HEK293 (cell line): ENCODE measurements around the gene WAS.

ENCODE experiments used
- GLI4 ChIP-seq: fragments of 450-650 bp; formaldehyde crosslinking; IDR thresholded peaks from 2 replicates; pipeline ENCODE4 v1.5.1; 2016; ENCODE audit warnings: missing biosample characterization, missing genetic modification characterization
- GLIS2 ChIP-seq: fragments of 450-650 bp; formaldehyde crosslinking; IDR thresholded peaks from 2 replicates; pipeline ENCODE4 v1.5.1; 2016; ENCODE audit warnings: missing biosample characterization, missing genetic modification characterization
- KLF1 ChIP-seq: fragments of 450-650 bp; formaldehyde crosslinking; IDR thresholded peaks from 2 replicates; pipeline ENCODE4 v1.5.1; 2016; ENCODE audit warnings: missing biosample characterization, missing genetic modification characterization
- KLF8 ChIP-seq: fragments of 450-650 bp; formaldehyde crosslinking; IDR thresholded peaks from 2 replicates; pipeline ENCODE4 v1.5.1; 2016; ENCODE audit warnings: missing biosample characterization, missing genetic modification characterization
- KLF9 ChIP-seq: fragments of 450-650 bp; formaldehyde crosslinking; IDR thresholded peaks from 2 replicates; pipeline ENCODE4 v1.5.1; 2016; ENCODE audit warnings: missing biosample characterization, missing genetic modification characterization, low read depth
- SP2 ChIP-seq: fragments of 450-650 bp; formaldehyde crosslinking; IDR thresholded peaks from 2 replicates; pipeline ENCODE4 v1.5.1; 2016; ENCODE audit warnings: missing biosample characterization, missing genetic modification characterization
- SP3 ChIP-seq: fragments of 450-650 bp; formaldehyde crosslinking; IDR thresholded peaks from 2 replicates; pipeline ENCODE4 v1.5.1; 2016; ENCODE audit warnings: missing biosample characterization, missing genetic modification characterization
- YY1 ChIP-seq: fragments of 450-650 bp; formaldehyde crosslinking; IDR thresholded peaks from 2 replicates; pipeline ENCODE4 v1.5.1; 2018; ENCODE audit warnings: missing biosample characterization, missing genetic modification characterization
- ZBTB20 ChIP-seq: fragments of 450-650 bp; formaldehyde crosslinking; IDR thresholded peaks from 2 replicates; pipeline ENCODE4 v1.5.1; 2016; ENCODE audit warnings: missing biosample characterization, missing genetic modification characterization
- ZNF174 ChIP-seq: fragments of 450-650 bp; formaldehyde crosslinking; IDR thresholded peaks from 2 replicates; pipeline ENCODE4 v1.5.0; 2017; ENCODE audit warnings: missing biosample characterization, mild to moderate bottlenecking, missing genetic modification characterization
- ZNF335 ChIP-seq: fragments of 450-650 bp; formaldehyde crosslinking; conservative IDR thresholded peaks from 2 replicates; pipeline ENCODE4 v1.5.1; 2016; ENCODE audit warnings: missing biosample characterization, missing genetic modification characterization
- ZNF398 ChIP-seq: fragments of 450-650 bp; formaldehyde crosslinking; IDR thresholded peaks from 2 replicates; pipeline ENCODE4 v1.5.1; 2017; ENCODE audit warnings: missing biosample characterization, missing genetic modification characterization
- ZNF514 ChIP-seq: fragments of 450-650 bp; formaldehyde crosslinking; IDR thresholded peaks from 2 replicates; pipeline ENCODE4 v1.5.1; 2016; ENCODE audit warnings: missing biosample characterization, missing genetic modification characterization
- ZNF561 ChIP-seq: fragments of 450-650 bp; IDR thresholded peaks from 2 replicates; pipeline ENCODE4 v1.5.1; 2018; ENCODE audit warnings: missing biosample characterization, missing genetic modification characterization, borderline replicate concordance
- ZNF843 ChIP-seq: fragments of 450-650 bp; formaldehyde crosslinking; IDR thresholded peaks from 2 replicates; pipeline ENCODE4 v1.5.1; 2016; ENCODE audit warnings: missing biosample characterization, missing genetic modification characterization
- ZXDB ChIP-seq: fragments of 450-650 bp; formaldehyde crosslinking; IDR thresholded peaks from 2 replicates; pipeline ENCODE4 v1.5.1; 2016; ENCODE audit warnings: missing biosample characterization, missing genetic modification characterization
- TF ChIP-seq, protein P1 (sequence below): fragments of 450-650 bp; formaldehyde crosslinking; optimal IDR thresholded peaks from 2 replicates; pipeline ENCODE3; 2016; ENCODE audit warnings: missing biosample characterization, mild to moderate bottlenecking, missing genetic modification characterization
- TF ChIP-seq, protein P2 (sequence below): fragments of 450-650 bp; formaldehyde crosslinking; IDR thresholded peaks from 2 replicates; pipeline ENCODE4 v1.5.1; 2016; ENCODE audit warnings: missing biosample characterization, missing genetic modification characterization
- TF ChIP-seq, protein P3 (sequence below): fragments of 450-650 bp; IDR thresholded peaks from 2 replicates; pipeline ENCODE4 v1.5.1; 2018; ENCODE audit warnings: missing biosample characterization, missing genetic modification characterization
- TF ChIP-seq, protein P4 (sequence below): fragments of 450-650 bp; formaldehyde crosslinking; IDR thresholded peaks from 2 replicates; pipeline ENCODE4 v1.5.1; 2016; ENCODE audit warnings: missing biosample characterization, missing genetic modification characterization
- TF ChIP-seq, protein P5 (sequence below): fragments of 450-650 bp; formaldehyde crosslinking; IDR thresholded peaks from 2 replicates; pipeline ENCODE4 v1.5.1; 2017; ENCODE audit warnings: missing biosample characterization, missing genetic modification characterization

Gene WAS

DNA sequence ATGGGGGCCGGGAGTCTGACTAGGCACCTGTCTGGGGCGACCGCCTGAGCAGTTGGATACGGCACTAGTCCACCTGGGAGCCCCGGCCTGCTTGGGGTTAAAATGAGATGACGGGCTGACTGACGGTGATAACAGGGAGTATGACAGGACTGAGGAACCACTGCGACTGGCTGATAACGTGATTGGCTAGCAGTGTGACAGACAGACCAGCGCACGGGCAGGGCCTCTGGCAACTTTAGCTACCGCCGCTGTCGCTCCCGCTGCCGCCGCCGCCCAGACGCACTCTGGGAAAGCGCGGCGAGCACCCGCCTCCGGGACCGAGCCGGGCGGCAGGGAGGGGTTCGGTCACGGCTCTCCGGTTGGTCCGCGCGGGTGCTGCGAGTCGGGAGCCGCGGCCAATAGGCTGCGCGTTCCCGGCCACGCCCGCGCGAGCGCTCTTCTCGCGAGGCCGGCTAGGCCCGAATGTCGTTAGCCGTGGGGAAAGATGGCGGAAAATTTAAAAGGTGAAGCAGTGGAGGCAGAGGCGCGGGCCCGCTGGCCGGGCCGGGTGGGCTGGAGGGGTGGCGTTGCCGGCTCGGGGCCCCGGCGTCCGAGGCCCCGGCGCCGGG lies 12.8 kb downstream of the WAS start, which contains the start of gene SUV39H1 (continued):
- TF ChIP-seq KLF1 (no peak), KLF9 (tag by site-specific recombination) (peak; percentile 38; the same call in 1 of the 2 replicates), SP2 (tag by site-specific recombination) (peak; percentile 90), ZNF174 (tag by site-specific recombination) (no peak), ZXDB (tag by site-specific recombination) (peak; percentile 64; the same call in 1 of the 2 replicates), GLI4 (tag by site-specific recombination) (no peak), ZNF514 (tag by site-specific recombination) (no peak), GLIS2 (tag by site-specific recombination) (peak; percentile 32; the same call in 1 of the 2 replicates), ZBTB20 (tag by site-specific recombination) (peak; percentile 80; the same call in 1 of the 2 replicates), YY1 (peak; percentile 80; the same call in 1 of the 2 replicates), ZNF561 (tag by site-specific recombination) (0 out of 2 replicates have a peak, but pooled peaks have one; percentile 34), ZNF398 (tag by site-specific recombination) (peak; percentile 84), ZNF843 (tag by site-specific recombination) (peak; percentile 28; the same call in 1 of the 2 replicates), SP3 (tag by site-specific recombination) (peak; percentile 76), ZNF335 (peak; percentile 93), KLF8 (tag by site-specific recombination) (peak; percentile 76)
- TF ChIP-seq, protein P1, sequence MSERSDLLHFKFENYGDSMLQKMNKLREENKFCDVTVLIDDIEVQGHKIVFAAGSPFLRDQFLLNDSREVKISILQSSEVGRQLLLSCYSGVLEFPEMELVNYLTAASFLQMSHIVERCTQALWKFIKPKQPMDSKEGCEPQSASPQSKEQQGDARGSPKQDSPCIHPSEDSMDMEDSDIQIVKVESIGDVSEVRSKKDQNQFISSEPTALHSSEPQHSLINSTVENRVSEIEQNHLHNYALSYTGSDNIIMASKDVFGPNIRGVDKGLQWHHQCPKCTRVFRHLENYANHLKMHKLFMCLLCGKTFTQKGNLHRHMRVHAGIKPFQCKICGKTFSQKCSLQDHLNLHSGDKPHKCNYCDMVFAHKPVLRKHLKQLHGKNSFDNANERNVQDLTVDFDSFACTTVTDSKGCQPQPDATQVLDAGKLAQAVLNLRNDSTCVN, result peak; percentile 96
- TF ChIP-seq, protein P2, sequence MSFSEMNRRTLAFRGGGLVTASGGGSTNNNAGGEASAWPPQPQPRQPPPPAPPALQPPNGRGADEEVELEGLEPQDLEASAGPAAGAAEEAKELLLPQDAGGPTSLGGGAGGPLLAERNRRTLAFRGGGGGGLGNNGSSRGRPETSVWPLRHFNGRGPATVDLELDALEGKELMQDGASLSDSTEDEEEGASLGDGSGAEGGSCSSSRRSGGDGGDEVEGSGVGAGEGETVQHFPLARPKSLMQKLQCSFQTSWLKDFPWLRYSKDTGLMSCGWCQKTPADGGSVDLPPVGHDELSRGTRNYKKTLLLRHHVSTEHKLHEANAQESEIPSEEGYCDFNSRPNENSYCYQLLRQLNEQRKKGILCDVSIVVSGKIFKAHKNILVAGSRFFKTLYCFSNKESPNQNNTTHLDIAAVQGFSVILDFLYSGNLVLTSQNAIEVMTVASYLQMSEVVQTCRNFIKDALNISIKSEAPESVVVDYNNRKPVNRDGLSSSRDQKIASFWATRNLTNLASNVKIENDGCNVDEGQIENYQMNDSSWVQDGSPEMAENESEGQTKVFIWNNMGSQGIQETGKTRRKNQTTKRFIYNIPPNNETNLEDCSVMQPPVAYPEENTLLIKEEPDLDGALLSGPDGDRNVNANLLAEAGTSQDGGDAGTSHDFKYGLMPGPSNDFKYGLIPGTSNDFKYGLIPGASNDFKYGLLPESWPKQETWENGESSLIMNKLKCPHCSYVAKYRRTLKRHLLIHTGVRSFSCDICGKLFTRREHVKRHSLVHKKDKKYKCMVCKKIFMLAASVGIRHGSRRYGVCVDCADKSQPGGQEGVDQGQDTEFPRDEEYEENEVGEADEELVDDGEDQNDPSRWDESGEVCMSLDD (tag by site-specific recombination), result no peak
- TF ChIP-seq, protein P3, sequence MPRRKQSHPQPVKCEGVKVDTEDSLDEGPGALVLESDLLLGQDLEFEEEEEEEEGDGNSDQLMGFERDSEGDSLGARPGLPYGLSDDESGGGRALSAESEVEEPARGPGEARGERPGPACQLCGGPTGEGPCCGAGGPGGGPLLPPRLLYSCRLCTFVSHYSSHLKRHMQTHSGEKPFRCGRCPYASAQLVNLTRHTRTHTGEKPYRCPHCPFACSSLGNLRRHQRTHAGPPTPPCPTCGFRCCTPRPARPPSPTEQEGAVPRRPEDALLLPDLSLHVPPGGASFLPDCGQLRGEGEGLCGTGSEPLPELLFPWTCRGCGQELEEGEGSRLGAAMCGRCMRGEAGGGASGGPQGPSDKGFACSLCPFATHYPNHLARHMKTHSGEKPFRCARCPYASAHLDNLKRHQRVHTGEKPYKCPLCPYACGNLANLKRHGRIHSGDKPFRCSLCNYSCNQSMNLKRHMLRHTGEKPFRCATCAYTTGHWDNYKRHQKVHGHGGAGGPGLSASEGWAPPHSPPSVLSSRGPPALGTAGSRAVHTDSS (tag by site-specific recombination), result no peak
- TF ChIP-seq, protein P4, sequence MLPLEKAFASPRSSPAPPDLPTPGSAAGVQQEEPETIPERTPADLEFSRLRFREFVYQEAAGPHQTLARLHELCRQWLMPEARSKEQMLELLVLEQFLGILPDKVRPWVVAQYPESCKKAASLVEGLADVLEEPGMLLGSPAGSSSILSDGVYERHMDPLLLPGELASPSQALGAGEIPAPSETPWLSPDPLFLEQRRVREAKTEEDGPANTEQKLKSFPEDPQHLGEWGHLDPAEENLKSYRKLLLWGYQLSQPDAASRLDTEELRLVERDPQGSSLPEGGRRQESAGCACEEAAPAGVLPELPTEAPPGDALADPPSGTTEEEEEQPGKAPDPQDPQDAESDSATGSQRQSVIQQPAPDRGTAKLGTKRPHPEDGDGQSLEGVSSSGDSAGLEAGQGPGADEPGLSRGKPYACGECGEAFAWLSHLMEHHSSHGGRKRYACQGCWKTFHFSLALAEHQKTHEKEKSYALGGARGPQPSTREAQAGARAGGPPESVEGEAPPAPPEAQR, result no peak
- TF ChIP-seq, protein P5, sequence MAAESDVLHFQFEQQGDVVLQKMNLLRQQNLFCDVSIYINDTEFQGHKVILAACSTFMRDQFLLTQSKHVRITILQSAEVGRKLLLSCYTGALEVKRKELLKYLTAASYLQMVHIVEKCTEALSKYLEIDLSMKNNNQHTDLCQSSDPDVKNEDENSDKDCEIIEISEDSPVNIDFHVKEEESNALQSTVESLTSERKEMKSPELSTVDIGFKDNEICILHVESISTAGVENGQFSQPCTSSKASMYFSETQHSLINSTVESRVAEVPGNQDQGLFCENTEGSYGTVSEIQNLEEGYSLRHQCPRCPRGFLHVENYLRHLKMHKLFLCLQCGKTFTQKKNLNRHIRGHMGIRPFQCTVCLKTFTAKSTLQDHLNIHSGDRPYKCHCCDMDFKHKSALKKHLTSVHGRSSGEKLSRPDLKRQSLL (tag by site-specific recombination), result no peak
